ACC112 (cell line): ENCODE measurements around the gene SLC5A10.
A peak's percentile ranks its signal among the peaks of the same experiment; 100 is the strongest.

ENCODE experiments used
- H2AFZ ChIP-seq: fragments of 200-600 bp; sonication (generic); one replicate; pipeline ENCODE4 v1.6.0; 2017; ENCODE audit warnings: antibody characterized with exemption, low read length; ENCODE audit not compliant: unreplicated experiment
- H3K27ac ChIP-seq: fragments of 200-600 bp; sonication (generic); 2 replicates; pipeline ENCODE4 v1.5.1; 2014; ENCODE audit warnings: low read depth, mild to moderate bottlenecking, antibody characterized with exemption, low read length, moderate library complexity
- H3K27me3 ChIP-seq: fragments of 200-600 bp; sonication (generic); 2 replicates; pipeline ENCODE4 v1.6.1; 2014; ENCODE audit warnings: mild to moderate bottlenecking, antibody characterized with exemption, low read length, moderate library complexity, mixed read lengths; ENCODE audit not compliant: insufficient read depth
- H3K36me3 ChIP-seq: fragments of 200-600 bp; sonication (generic); 2 replicates; pipeline ENCODE4 v1.6.1; 2016; ENCODE audit warnings: mild to moderate bottlenecking, antibody characterized with exemption, low read length, moderate library complexity, mixed read lengths; ENCODE audit not compliant: insufficient read depth
- H3K4me1 ChIP-seq: fragments of 200-600 bp; sonication (generic); one replicate; pipeline ENCODE4 v1.6.1; 2016; ENCODE audit warnings: low read length, mixed read lengths; ENCODE audit not compliant: insufficient read depth, unreplicated experiment, control insufficient read depth
- H3K4me3 ChIP-seq: fragments of 200-600 bp; sonication (generic); 2 replicates; pipeline ENCODE4 v1.5.1; 2014; ENCODE audit warnings: mild to moderate bottlenecking, low read depth, low read length
- H3K79me2 ChIP-seq: fragments of 200-600 bp; sonication (generic); one replicate; pipeline ENCODE4 v1.6.0; 2016; ENCODE audit warnings: low read length; ENCODE audit not compliant: control insufficient read depth, unreplicated experiment, insufficient read depth

SLC5A10 gene

DNA sequence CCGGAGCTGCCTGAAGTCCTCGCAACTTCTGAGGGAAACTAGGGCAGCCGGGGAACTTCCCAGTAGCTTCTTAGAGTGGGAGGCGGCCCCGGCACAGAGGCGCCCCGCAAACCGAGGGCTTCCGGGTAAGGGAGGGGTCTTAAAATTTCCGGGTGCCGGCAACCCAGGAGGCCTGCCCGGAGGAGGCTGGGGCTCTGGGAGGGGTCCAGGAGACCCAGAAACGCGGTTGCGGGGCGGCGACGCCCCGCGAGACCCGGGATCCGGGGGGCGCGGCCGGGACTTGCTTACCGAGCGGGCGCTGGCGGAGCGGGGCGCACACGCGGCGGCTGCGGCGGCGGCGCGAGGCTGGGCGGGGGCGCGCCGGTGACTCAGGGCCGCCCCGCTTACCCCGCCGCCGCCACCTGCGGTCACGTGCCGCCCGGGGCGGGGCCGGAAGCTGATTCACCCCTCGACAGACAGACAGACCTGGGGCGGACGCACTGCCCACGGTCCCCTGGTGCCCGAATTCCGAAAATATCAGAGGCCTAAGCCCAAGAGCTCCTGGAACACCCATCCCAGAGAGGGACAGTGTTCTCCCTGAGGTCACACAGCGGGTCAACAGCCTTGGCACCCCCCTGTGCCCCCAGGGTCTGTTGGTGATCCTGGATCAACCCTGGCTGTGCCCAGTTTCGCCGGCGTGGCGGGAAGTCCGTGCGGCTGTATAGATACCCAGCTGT lies 52.6 kb downstream of the SLC5A10 start, which contains the start of gene FAM83G:
TSS of gene FAM83G (minus strand) at position 344 of the 716 bp plus-strand sequence. CDS start 723 bp downstream, outside the sequence.
- peak within 1 kb of the TSS; percentile 58; the same call in 1 of the 2 replicates for H3K27ac ChIP-seq
- H3K4me3 ChIP-seq = peak within 1 kb of the TSS; percentile 95
- H3K4me1 ChIP-seq = peaks cover 29% of the 10 kb centered on the region
- peak within 1 kb of the TSS; percentile 77 for H2AFZ ChIP-seq
- H3K27me3 ChIP-seq = no peaks in the 10 kb centered on the region
- no peaks in the 10 kb centered on the region for H3K36me3 ChIP-seq
- peaks cover 42% of the 10 kb centered on the region for H3K79me2 ChIP-seq

DNA sequence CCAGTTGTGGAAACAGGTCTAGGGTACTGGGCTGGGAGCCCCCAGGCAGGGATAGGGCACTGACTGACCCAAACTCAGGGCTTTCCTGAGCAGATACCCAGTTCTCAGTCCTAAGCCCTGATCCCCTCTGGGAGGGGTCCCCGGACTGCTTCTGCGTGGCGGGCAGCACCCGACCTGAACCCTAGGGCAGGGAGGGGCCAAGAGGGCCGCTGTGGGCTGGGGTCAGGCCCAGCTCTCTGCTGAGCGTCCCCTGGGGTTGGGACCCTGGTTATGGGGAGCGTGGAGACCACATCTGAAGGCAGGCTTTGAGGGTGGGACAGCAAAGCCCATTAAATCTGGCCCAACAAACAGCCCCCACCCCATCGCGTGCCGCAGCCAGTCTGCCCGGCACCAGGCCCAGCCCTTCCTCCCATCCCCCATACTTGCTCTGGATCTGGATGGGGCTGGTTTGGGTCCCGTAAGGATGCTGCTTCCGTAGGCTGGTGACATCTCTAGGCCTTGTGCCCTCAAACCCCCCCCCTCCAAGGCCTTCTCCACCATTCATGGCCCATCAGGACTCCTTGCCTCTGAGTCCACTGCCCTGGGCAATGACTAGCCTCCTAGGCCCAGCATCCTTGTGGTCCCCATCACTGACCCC lies 53.3 kb downstream of the SLC5A10 start:
- H3K27me3 ChIP-seq = no peaks in the 10 kb centered on the region

DNA sequence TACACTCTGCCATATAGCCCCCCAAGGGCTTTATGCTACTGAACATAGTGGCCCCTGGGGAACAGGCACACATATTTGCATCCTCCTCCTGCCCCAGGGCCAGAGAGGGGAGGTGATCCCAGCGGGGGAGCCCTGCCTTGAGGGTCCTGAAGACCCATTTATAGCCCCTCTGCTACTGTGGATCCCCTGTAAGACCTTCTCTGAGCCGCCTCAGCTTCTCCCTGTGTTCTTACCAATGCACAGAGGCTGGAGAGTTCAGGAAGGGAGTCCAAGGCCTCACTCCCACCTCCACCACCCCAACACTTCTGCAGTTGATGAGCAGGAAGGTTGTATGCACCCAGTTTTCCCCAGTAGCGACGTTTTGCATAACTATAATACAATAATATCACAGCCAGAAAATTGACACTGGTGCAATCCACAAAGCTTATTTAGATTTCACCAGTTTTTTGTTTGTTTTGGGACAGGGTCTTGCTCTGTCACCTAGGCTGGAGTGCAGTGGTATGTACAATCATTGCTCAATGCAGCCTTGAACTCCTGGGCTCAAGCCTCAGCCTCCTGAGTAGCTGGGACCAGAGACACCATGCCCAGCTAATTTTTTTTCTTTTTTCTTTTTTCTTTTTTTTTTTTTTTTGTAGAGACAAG lies 53.9 kb downstream of the SLC5A10 start:
- Histone ChIP-seq H3K27me3 (no peaks in the 10 kb centered on the region), H3K79me2 (peaks cover 30% of the 10 kb centered on the region), H3K4me3 (no peak overlapping the region), H2AFZ (no peak overlapping the region), H3K27ac (no peak overlapping the region), H3K36me3 (no peaks in the 10 kb centered on the region), H3K4me1 (peaks cover 24% of the 10 kb centered on the region)

More for the DNA sequence above, 53.3 kb downstream of the SLC5A10 start:
- Histone ChIP-seq H3K27ac (peak overlapping the region; percentile 58; the same call in 1 of the 2 replicates), H3K36me3 (no peaks in the 10 kb centered on the region), H3K79me2 (peaks cover 36% of the 10 kb centered on the region), H2AFZ (no peak overlapping the region), H3K4me1 (peaks cover 29% of the 10 kb centered on the region), H3K4me3 (peak overlapping the region; percentile 95)

DNA sequence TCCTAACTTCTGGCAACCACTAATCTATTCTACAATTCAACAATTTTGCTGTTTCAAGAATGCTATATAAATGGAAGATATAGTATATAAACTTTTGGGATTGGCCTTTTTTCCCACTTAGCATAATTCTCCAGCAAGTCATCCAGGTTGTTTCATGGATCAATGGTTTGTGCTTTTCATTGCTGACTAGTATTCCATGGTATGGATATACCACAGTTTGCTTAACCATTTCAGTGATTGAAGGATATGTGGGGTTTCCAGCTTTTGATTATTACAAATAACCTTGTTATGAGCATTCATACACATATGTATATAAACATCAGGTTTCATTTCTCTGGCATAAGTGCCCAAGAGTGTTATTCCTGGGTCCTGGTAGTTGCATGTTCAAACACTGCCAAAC lies 54.7 kb downstream of the SLC5A10 start:
- Histone ChIP-seq H3K4me3 (no peak overlapping the region), H3K36me3 (no peaks in the 10 kb centered on the region), H3K79me2 (peaks cover 23% of the 10 kb centered on the region), H3K27me3 (no peaks in the 10 kb centered on the region), H2AFZ (no peak overlapping the region), H3K27ac (no peak overlapping the region), H3K4me1 (peaks cover 16% of the 10 kb centered on the region)

DNA sequence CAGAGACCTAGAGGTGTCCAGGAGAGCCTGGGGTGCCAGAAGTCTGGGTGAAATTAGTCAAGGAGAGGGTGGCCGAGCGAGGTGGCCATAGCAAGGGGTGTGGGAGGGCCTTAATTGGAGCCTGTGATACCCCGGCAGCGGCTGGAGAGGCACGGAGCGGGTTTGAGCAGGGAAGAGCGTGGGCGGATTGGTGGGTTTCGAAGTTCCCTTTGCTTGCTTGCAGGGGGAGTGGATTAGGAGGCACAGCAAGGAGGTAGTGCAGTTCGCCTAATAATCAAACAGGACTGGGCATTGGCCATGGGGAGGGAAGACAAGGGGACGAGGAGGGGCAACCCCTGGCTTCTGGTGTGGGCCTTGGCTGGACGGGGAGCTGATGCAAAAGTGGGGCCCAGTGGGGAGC lies 58.0 kb downstream of the SLC5A10 start:
- H2AFZ ChIP-seq = no peak overlapping the region

DNA sequence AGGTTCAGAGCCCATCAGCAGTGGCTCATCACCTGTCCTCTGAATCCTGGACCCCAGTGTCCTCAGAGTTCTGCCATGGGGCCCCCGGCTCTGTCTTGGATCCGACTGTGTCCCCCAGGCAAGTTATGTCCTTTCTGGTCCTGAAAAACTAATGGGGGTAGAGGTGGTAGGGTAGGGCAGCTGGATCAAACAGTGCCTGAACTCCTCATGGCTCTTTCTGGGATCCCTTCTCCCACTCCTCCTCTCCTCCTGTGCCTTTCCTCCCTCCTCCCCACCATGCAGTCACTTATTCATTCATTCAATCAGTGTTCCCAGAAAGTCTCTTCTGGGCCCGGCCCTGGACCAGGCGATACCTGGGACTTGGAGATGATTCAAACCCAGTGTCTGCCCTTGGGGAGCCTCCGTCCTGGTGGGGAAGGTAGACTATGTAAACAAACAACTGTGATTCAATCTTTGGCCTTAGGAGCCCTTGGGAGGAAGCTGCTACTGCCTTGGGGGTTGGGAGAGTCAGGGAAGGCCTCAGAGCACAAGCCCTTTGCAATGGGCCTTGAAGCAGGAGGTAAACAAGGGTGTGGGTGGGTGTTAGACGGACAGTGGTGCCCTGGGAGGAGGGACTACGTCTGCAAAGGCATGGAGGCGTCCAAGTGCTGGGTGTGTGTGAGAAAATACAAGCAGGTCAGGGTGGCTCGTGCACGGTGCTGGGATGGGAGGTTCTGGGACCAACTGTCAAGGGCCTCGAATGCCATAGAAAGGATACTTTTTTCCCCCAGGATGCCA lies 59.0 kb downstream of the SLC5A10 start:
- no peaks in the 10 kb centered on the region for H3K27me3 ChIP-seq
- H3K79me2 ChIP-seq = no peaks in the 10 kb centered on the region
- H3K4me3 ChIP-seq = no peak overlapping the region
- no peak overlapping the region for H3K27ac ChIP-seq
- H2AFZ ChIP-seq = no peak overlapping the region
- no peaks in the 10 kb centered on the region for H3K4me1 ChIP-seq
- H3K36me3 ChIP-seq = no peaks in the 10 kb centered on the region

More for the DNA sequence above, 58.0 kb downstream of the SLC5A10 start:
- no peaks in the 10 kb centered on the region for H3K27me3 ChIP-seq
- no peak overlapping the region for H3K27ac ChIP-seq
- no peaks in the 10 kb centered on the region for H3K36me3 ChIP-seq
- H3K79me2 ChIP-seq = no peaks in the 10 kb centered on the region
- no peaks in the 10 kb centered on the region for H3K4me1 ChIP-seq
- no peak overlapping the region for H3K4me3 ChIP-seq

DNA sequence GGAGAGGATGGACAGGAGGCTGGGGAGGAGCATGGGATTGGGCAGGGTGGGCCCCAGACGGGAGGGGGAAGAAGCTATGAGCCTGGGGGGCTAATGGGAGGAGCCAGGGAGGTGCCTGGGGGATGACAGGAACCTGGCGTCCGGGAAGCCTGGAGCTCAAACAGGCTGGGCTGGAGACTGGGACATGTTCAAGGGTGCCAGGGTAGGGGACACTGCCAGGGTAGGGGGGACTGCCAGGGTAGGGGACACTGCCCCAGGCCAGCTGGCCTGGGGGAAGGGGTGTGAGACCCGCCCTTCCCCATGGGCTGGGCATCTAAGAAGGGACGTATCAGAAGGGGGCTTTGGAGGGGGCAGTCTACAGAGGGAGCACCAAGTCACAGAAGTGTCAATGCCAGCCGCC lies 59.6 kb downstream of the SLC5A10 start:
- no peak overlapping the region for H2AFZ ChIP-seq
- no peak overlapping the region for H3K4me3 ChIP-seq

DNA sequence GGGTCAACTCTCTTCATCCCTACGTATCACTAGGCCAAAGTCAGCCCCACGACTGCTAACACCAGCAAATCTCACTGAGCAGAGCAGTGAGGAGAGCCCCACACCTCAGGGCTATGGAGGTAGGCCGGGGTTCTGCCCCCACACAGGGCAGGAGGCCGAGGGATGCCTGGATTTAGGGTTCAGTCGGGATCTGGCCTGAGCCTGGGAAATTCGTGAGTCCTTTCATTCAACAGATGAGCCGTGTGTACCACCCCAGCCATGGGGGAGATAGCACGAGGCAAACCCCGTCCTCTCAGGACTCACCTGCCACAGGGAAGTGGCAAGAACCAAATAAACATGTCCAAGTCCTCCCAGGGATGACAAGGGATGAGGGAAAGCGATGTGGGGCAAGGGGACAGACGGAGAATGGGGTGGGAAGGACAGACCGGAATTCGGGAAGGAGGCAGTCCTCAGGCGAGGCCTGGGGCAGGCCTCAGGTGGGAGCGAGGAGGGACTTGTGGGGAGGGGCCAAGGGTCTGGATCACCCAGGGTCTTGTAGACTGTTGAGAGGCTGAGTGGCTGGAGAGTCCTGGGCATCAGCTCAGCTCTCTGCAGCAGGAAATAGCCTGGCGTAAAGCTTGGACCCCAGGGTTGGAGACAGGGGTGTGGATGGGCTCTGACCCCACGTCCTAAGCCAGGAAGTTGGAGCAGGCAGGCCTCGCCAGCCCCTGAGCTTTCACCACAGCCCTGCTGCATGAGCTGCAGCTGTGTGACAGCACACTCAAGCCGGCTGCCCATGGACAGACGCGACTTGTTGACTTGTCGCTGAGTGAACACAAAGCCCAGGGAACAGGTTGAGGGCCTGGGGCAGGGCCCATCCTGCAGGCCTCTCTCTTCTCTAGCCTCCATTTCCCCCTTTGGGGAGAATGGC lies 60.5 kb downstream of the SLC5A10 start:
- Histone ChIP-seq H3K27ac (no peak overlapping the region), H2AFZ (no peak overlapping the region)

More for the DNA sequence above, 59.6 kb downstream of the SLC5A10 start:
- Histone ChIP-seq H3K4me1 (no peaks in the 10 kb centered on the region), H3K27me3 (no peaks in the 10 kb centered on the region), H3K36me3 (no peaks in the 10 kb centered on the region), H3K27ac (no peak overlapping the region), H3K79me2 (no peaks in the 10 kb centered on the region)

DNA sequence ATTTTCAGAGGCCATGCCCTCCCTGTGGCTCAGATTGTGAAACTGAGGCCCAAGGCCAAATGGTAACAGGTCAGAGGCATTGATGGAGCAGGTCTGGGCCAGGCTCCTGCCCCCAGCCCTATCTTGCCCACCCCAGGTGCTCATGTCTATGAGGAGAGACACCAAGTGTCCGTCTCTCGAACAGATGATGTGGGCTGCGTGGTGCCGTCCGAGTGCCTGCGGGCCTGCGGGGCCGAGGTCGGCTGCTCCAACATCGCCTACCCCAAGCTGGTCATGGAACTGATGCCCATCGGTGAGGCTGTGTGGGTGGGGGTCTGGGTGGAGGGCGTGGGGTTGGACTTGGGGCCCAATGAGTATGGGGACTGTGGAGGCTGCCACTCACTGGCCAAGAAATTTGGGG lies 61.3 kb downstream of the SLC5A10 start:
- Histone ChIP-seq H3K79me2 (no peaks in the 10 kb centered on the region), H3K36me3 (no peaks in the 10 kb centered on the region), H3K27ac (no peak overlapping the region), H3K4me1 (no peaks in the 10 kb centered on the region), H3K27me3 (no peaks in the 10 kb centered on the region), H3K4me3 (no peak overlapping the region), H2AFZ (no peak overlapping the region)

More for the DNA sequence above, 60.5 kb downstream of the SLC5A10 start:
- Histone ChIP-seq H3K79me2 (no peaks in the 10 kb centered on the region), H3K27me3 (no peaks in the 10 kb centered on the region), H3K36me3 (no peaks in the 10 kb centered on the region), H3K4me1 (no peaks in the 10 kb centered on the region), H3K4me3 (no peak overlapping the region)
